ENCODE data around the gene TTLL10. TPM values are rescaled to one million over a fixed set of nuclear protein-coding genes. Genes with fewer than 3 reads are reported as not detected.

Gene TTLL10
- total RNA-seq, 1 experiment from 2014 or later: 0.68 TPM

DNA sequence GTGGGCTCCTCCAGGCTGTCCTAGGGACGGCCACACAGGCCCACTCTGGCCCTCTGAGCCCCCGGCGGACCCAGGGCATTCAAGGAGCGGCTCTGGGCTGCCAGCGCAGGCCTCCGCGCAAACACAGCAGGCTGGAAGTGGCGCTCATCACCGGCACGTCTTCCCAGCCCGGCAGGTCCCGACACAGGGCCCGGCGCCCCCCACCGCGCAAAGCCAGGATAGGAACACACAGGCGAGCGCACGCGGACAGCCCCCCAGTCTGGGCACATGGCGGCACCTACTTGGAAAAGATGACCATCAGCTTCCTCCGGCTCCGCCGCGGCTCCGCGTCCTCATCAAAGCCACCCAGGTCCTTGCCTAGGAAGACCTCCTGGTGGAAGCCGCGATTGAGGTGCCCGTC lies 54.5 kb downstream of the TTLL10 start:
- H2BK5ac ChIP-seq (ENCODE audit: insufficient read length, low read length): no peak overlapping the region
- peaks cover 6% of the 10 kb centered on the region for H3K23me2 ChIP-seq (ENCODE audit: insufficient read length, low read depth, low read length, poor library complexity, severe bottlenecking)
- H4K8ac ChIP-seq (replicated peaks; ENCODE audit: insufficient read length, low read depth, low read length): no peak overlapping the region
- no peak overlapping the region for H3K56ac ChIP-seq (ENCODE audit: insufficient read length, low read depth, low read length)
- no peak for DNase-seq
- H2BK120ac ChIP-seq (ENCODE audit: low read depth, low read length, poor library complexity, severe bottlenecking): no peak overlapping the region
- no peak overlapping the region for H3T11ph ChIP-seq (ENCODE audit: low read length)
- Mint-ChIP-seq H3K36me3 (ENCODE audit: insufficient read depth in 1 of 3, low read depth in 3 of 3) (peaks cover 15 to 45% (median 39%) of the 10 kb centered on the region in 3 experiments), H3K27me3 (ENCODE audit: low read depth) (no peaks in the 10 kb centered on the region), H3K4me3 (no peak overlapping the region), H3K4me1 (peaks cover 7 to 10% of the 10 kb centered on the region in 2 experiments), H3K27ac (no peak overlapping the region; a peak in 1 of 7 replicates), H3K9me3 (no peaks in the 10 kb centered on the region)
- no peak overlapping the region for H3K9ac ChIP-seq (ENCODE audit: extremely low read depth, insufficient read length, low read length)
- H3K23ac ChIP-seq (ENCODE audit: insufficient read length, low read depth, low read length): no peak overlapping the region
- no peaks in the 10 kb centered on the region for H3K9me3 ChIP-seq (ENCODE audit: control insufficient read depth, low read depth, low read length)
- no peak overlapping the region for H2AFZ ChIP-seq (ENCODE audit: low read length)
- H4K5ac ChIP-seq (ENCODE audit: insufficient read length, low read depth, low read length): no peak overlapping the region
- no peak overlapping the region for H2AK5ac ChIP-seq (ENCODE audit: insufficient read length, low read length)
- no CpG with 5 or more reads among the region's 30 CpGs for WGBS (ENCODE audit: extremely low coverage, insufficient read length, low lambda C conversion rate)
- peaks cover 2% of the 10 kb centered on the region for H3K79me1 ChIP-seq (ENCODE audit: insufficient read depth, low read depth, low read length, poor library complexity, severe bottlenecking)
- no peak overlapping the region for H4K91ac ChIP-seq (ENCODE audit: insufficient read length, low read depth, low read length)
- TF ChIP-seq, protein P1, sequence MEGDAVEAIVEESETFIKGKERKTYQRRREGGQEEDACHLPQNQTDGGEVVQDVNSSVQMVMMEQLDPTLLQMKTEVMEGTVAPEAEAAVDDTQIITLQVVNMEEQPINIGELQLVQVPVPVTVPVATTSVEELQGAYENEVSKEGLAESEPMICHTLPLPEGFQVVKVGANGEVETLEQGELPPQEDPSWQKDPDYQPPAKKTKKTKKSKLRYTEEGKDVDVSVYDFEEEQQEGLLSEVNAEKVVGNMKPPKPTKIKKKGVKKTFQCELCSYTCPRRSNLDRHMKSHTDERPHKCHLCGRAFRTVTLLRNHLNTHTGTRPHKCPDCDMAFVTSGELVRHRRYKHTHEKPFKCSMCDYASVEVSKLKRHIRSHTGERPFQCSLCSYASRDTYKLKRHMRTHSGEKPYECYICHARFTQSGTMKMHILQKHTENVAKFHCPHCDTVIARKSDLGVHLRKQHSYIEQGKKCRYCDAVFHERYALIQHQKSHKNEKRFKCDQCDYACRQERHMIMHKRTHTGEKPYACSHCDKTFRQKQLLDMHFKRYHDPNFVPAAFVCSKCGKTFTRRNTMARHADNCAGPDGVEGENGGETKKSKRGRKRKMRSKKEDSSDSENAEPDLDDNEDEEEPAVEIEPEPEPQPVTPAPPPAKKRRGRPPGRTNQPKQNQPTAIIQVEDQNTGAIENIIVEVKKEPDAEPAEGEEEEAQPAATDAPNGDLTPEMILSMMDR (conservative IDR thresholded peaks at IDR 0.05): no peak
- H3K79me2 ChIP-seq (ENCODE audit: insufficient read depth, low read length): peaks cover 2% of the 10 kb centered on the region; the same call in 1 of the 2 replicates
- H3K4me1 ChIP-seq (ENCODE audit: insufficient read depth, low read length): no peaks in the 10 kb centered on the region
- H2BK20ac ChIP-seq (ENCODE audit: low read depth, low read length, poor library complexity, severe bottlenecking): no peak overlapping the region
- H2BK15ac ChIP-seq (ENCODE audit: low read depth, low read length): no peak overlapping the region
- H3K27me3 ChIP-seq (ENCODE audit: insufficient read depth, low read length): no peaks in the 10 kb centered on the region
- H3K27ac ChIP-seq (ENCODE audit: insufficient read length, low read depth, low read length): no peak overlapping the region
- no peak overlapping the region for H3K4me2 ChIP-seq (ENCODE audit: insufficient read depth, insufficient read length, low read length)
- no peak overlapping the region for H3K14ac ChIP-seq (ENCODE audit: insufficient read depth, low read length)
- H4K20me1 ChIP-seq (ENCODE audit: control insufficient read depth, insufficient read depth, insufficient read length): no peaks in the 10 kb centered on the region
- no peak overlapping the region for H3K18ac ChIP-seq (ENCODE audit: insufficient read length, low read depth, low read length)
- H2BK12ac ChIP-seq (ENCODE audit: insufficient read length, low read depth, low read length): no peak overlapping the region
- no peak overlapping the region for H3K4ac ChIP-seq (ENCODE audit: low read depth, low read length)

Data from H9 (cell line).